ENCODE data around the gene MTA3. TPM values are rescaled to one million over a fixed set of nuclear protein-coding genes. Genes with fewer than 3 reads are reported as not detected.
"Not testable (repeated sequence)": the region's sequence is repeated elsewhere in the genome, so short reads cannot be mapped to it uniquely, and the experiment has no call there.

The MTA3 gene
- total and polyA plus RNA-seq, 2 donors (not counting 1 experiment from before 2014, with no cell fraction given) = 13.4 to 33.2 TPM

- Mint-ChIP-seq H3K9me3 (ENCODE audit: insufficient read depth) (no peaks in the 10 kb centered on the region), H3K27ac (peak overlapping the region; percentile 37), H3K4me3 (no peak overlapping the region), H3K4me1 (peaks cover 27% of the 10 kb centered on the region), H3K27me3 (no peaks in the 10 kb centered on the region)
- no peak overlapping the region for H3K4me3 ChIP-seq (ENCODE audit: control extremely low read depth in 1 of 5, extremely low read depth in 1 of 5, insufficient read depth in 1 of 5, low read depth in 2 of 5, low read length in 4 of 5)
- no peaks in the 10 kb centered on the region for H3K36me3 ChIP-seq (replicated peaks in 1 of 2; ENCODE audit: control extremely low read depth in 1 of 2, control insufficient read depth in 1 of 2, extremely low read depth in 1 of 2, insufficient read depth in 2 of 2, low read length in 1 of 2)
- 100% methylated on average over 2 of the region's 3 CpGs for WGBS (ENCODE audit: insufficient coverage)
- ATAC-seq (ENCODE audit: low read depth) = no peak
- H3K4me1 ChIP-seq (ENCODE audit: control insufficient read depth in 2 of 2, insufficient read depth in 2 of 2, low read length in 2 of 2) = peaks cover 4 to 15% of the 10 kb centered on the region in 2 donors
- TF ChIP-seq CTCF (IDR thresholded peaks at IDR 0.05) (no peak), EZH2 (IDR thresholded peaks at IDR 0.05; ENCODE audit: borderline replicate concordance, insufficient read depth, low read depth, low read length, poor library complexity, severe bottlenecking) (no peak)
- intact Hi-C loops (cut with micrococcal nuclease) = loop anchor here (5.0 kb wide), 1 partner anchor 36 kb away; the partner anchor contains the start of gene MTA3
- H3K27me3 ChIP-seq (replicated peaks in 1 of 4; ENCODE audit: control extremely low read depth in 1 of 4, control insufficient read depth in 3 of 4, insufficient read depth in 4 of 4, low read length in 3 of 4) = no peaks in the 10 kb centered on the region
- ChIA-PET CTCF (interaction anchor here (0.5 kb wide), 1 partner anchor 720 kb away, joined by 3 read pairs; no protein-coding TSS in a partner anchor), POLR2A (no interaction called here)
- no peak overlapping the region for H3K9ac ChIP-seq (ENCODE audit: low read length)
- no peaks in the 10 kb centered on the region for H4K20me1 ChIP-seq (ENCODE audit: control insufficient read depth, insufficient read depth, low read length, poor library complexity, severe bottlenecking)
- peaks cover 7% of the 10 kb centered on the region for H3K79me2 ChIP-seq (ENCODE audit: control insufficient read depth, insufficient read depth, low read length)
- H3K27ac ChIP-seq (ENCODE audit: low read length in 2 of 2) = no peak overlapping the region
- no peak for DNase-seq
- no peaks in the 10 kb centered on the region for H3K9me3 ChIP-seq (ENCODE audit: control extremely low read depth in 1 of 3, control insufficient read depth in 2 of 3, insufficient read depth in 1 of 3, low read length in 2 of 3)
- H2AFZ ChIP-seq (ENCODE audit: insufficient read depth, low read depth, low read length, poor library complexity, severe bottlenecking) = no peak overlapping the region
- no peak overlapping the region for H3K4me2 ChIP-seq (replicated peaks; ENCODE audit: low read depth, low read length, poor library complexity, severe bottlenecking)
Measured at GRCh38 chr2:42602876-42603219, 34.4 kb downstream of the MTA3 start.

GRCh38 chr2:42604341-42604867 lies 36.0 kb downstream of the MTA3 start:
- H3K9me3 ChIP-seq (ENCODE audit: control extremely low read depth in 1 of 3, control insufficient read depth in 2 of 3, insufficient read depth in 1 of 3, low read length in 2 of 3); H2AFZ ChIP-seq (ENCODE audit: insufficient read depth, low read depth, low read length, poor library complexity, severe bottlenecking); H4K20me1 ChIP-seq (ENCODE audit: control insufficient read depth, insufficient read depth, low read length, poor library complexity, severe bottlenecking); H3K27me3 ChIP-seq (replicated peaks in 1 of 4; ENCODE audit: control extremely low read depth in 1 of 4, control insufficient read depth in 3 of 4, insufficient read depth in 4 of 4, low read length in 3 of 4); H3K79me2 ChIP-seq (ENCODE audit: control insufficient read depth, insufficient read depth, low read length); H3K4me3 ChIP-seq (ENCODE audit: control extremely low read depth in 1 of 5, extremely low read depth in 1 of 5, insufficient read depth in 1 of 5, low read depth in 2 of 5, low read length in 4 of 5); POLR2A ChIA-PET; H3K9me3 Mint-ChIP-seq (ENCODE audit: insufficient read depth); H3K27me3 Mint-ChIP-seq; H3K4me2 ChIP-seq (replicated peaks; ENCODE audit: low read depth, low read length, poor library complexity, severe bottlenecking); H3K36me3 ChIP-seq (replicated peaks in 1 of 2; ENCODE audit: control extremely low read depth in 1 of 2, control insufficient read depth in 1 of 2, extremely low read depth in 1 of 2, insufficient read depth in 2 of 2, low read length in 1 of 2); H3K9ac ChIP-seq (ENCODE audit: low read length); CTCF ChIA-PET; H3K4me3 Mint-ChIP-seq; H3K27ac ChIP-seq (ENCODE audit: low read length in 2 of 2); H3K27ac Mint-ChIP-seq; DNase-seq; ATAC-seq (ENCODE audit: low read depth): not testable (repeated sequence)
- intact Hi-C loops (cut with micrococcal nuclease) = loop anchor here (5.0 kb wide), 1 partner anchor 37 kb away; the partner anchor contains the start of gene MTA3
- H3K4me1 ChIP-seq (ENCODE audit: control insufficient read depth in 2 of 2, insufficient read depth in 2 of 2, low read length in 2 of 2) = peaks cover 4 to 11% of the 10 kb centered on the region in 2 donors
- H3K4me1 Mint-ChIP-seq = peaks cover 20% of the 10 kb centered on the region
- no CpG with 5 or more reads among the region's 6 CpGs for WGBS (ENCODE audit: insufficient coverage)

GRCh38 chr2:42606166-42606565 lies 37.7 kb downstream of the MTA3 start:
- H3K36me3 ChIP-seq (replicated peaks in 1 of 2; ENCODE audit: control extremely low read depth in 1 of 2, control insufficient read depth in 1 of 2, extremely low read depth in 1 of 2, insufficient read depth in 2 of 2, low read length in 1 of 2); H3K4me1 ChIP-seq (ENCODE audit: control insufficient read depth in 2 of 2, insufficient read depth in 2 of 2, low read length in 2 of 2); intact Hi-C loops (cut with micrococcal nuclease); H3K4me2 ChIP-seq (replicated peaks; ENCODE audit: low read depth, low read length, poor library complexity, severe bottlenecking); CTCF ChIA-PET; H3K4me3 Mint-ChIP-seq; H3K27me3 Mint-ChIP-seq; H3K27me3 ChIP-seq (replicated peaks in 1 of 4; ENCODE audit: control extremely low read depth in 1 of 4, control insufficient read depth in 3 of 4, insufficient read depth in 4 of 4, low read length in 3 of 4); H3K4me1 Mint-ChIP-seq; H2AFZ ChIP-seq (ENCODE audit: insufficient read depth, low read depth, low read length, poor library complexity, severe bottlenecking); H4K20me1 ChIP-seq (ENCODE audit: control insufficient read depth, insufficient read depth, low read length, poor library complexity, severe bottlenecking); H3K4me3 ChIP-seq (ENCODE audit: control extremely low read depth in 1 of 5, extremely low read depth in 1 of 5, insufficient read depth in 1 of 5, low read depth in 2 of 5, low read length in 4 of 5); H3K9me3 Mint-ChIP-seq (ENCODE audit: insufficient read depth); DNase-seq; H3K9ac ChIP-seq (ENCODE audit: low read length); ATAC-seq (ENCODE audit: low read depth); H3K27ac ChIP-seq (ENCODE audit: low read length in 2 of 2); H3K79me2 ChIP-seq (ENCODE audit: control insufficient read depth, insufficient read depth, low read length); H3K27ac Mint-ChIP-seq; H3K9me3 ChIP-seq (ENCODE audit: control extremely low read depth in 1 of 3, control insufficient read depth in 2 of 3, insufficient read depth in 1 of 3, low read length in 2 of 3); POLR2A ChIA-PET: not testable (repeated sequence)
- no CpG with 5 or more reads among the region's 33 CpGs for WGBS (ENCODE audit: insufficient coverage)

Measured in B cell (primary cell).